ENCODE results near the gene F11R.
"Not testable (repeated sequence)": the region's sequence is repeated elsewhere in the genome, so short reads cannot be mapped to it uniquely, and the experiment has no call there.

Gene F11R

GRCh38 chr1:160971618-160972056 is 49.3 kb downstream of the F11R start:
- DNase-seq (ENCODE audit: low spot score) = no peak

GRCh38 chr1:160963521-160963920 is 57.4 kb downstream of the F11R start:
- DNase-seq (ENCODE audit: low spot score) = no peak

GRCh38 chr1:160961419-160961818 is 59.5 kb downstream of the F11R start:
- no peak for DNase-seq (ENCODE audit: low spot score)

GRCh38 chr1:160956966-160957365 is 64.0 kb downstream of the F11R start:
- DNase-seq (ENCODE audit: low spot score) = no peak

GRCh38 chr1:160954158-160955104 is 66.5 kb downstream of the F11R start, which contains the start of gene ITLN2:
Gene ITLN2 (minus strand): TSS chr1:160954809. CDS start chr1:160954741, 68 bp downstream.
- peak; percentile 76 for DNase-seq (ENCODE audit: low spot score)

- DNase-seq (ENCODE audit: low spot score) = no peak
These were observed 67.9 kb downstream of the F11R start for GRCh38 chr1:160953030-160953429.

- DNase-seq (ENCODE audit: low spot score) = no peak
These were observed 68.8 kb downstream of the F11R start for GRCh38 chr1:160952129-160952510.

GRCh38 chr1:160951443-160952128 is 69.4 kb downstream of the F11R start:
- DNase-seq (ENCODE audit: low spot score) = peak; percentile 75

- DNase-seq (ENCODE audit: low spot score) = no peak
These were observed 70.3 kb downstream of the F11R start for GRCh38 chr1:160950657-160951056.

GRCh38 chr1:160949881-160950280 is 71.1 kb downstream of the F11R start:
- DNase-seq (ENCODE audit: low spot score) = no peak

GRCh38 chr1:160949216-160949880 is 71.6 kb downstream of the F11R start:
- not testable (repeated sequence) for DNase-seq (ENCODE audit: low spot score)

- not testable (repeated sequence) for DNase-seq (ENCODE audit: low spot score)
These were observed 73.7 kb downstream of the F11R start for GRCh38 chr1:160947174-160947759.

- not testable (repeated sequence) for DNase-seq (ENCODE audit: low spot score)
These were observed 75.1 kb downstream of the F11R start for GRCh38 chr1:160945881-160946280.

All from germinal center (tissue), 1 donor.